ENCODE results near the gene SULT1C2. TPM values are rescaled to one million over a fixed set of nuclear protein-coding genes. Genes with fewer than 3 reads are reported as not detected.

SULT1C2 gene
- total and polyA plus RNA-seq, 2 of the 13 experiments (the other 11 are each of a cell fraction or from before 2014, with no cell fraction given), result 4.0 to 6.2 TPM

DNA sequence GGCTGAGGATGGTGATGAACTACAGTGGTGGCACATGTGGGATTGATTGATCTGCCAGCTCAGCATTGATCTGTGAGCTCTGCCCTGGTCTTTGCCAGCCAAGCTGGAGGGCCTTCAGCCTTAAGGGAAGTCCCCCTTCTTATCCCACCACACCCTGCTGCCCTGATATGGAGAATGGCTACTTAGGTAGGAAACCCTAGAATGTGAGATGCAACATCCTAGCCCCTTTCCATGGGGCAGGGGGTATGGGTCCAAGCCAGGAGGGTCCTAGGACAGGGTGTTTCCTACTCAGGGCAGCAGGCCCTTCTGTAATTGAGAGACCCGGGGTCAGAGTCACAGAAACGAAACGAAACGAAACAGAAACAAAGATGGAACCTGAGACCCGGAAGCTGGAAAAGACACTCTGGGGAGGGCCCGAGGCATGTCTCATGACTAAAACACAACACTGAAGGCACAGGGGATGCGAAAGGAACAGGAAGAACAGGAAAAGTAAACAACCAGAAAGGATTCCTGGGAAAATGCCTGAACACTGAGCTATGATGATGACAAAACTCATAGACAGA is 16.9 kb upstream of the SULT1C2 start (continued):
- peak; percentile 62 for TF ChIP-seq FOXK2 (IDR thresholded peaks at IDR 0.05)
- TF ChIP-seq, protein P1, sequence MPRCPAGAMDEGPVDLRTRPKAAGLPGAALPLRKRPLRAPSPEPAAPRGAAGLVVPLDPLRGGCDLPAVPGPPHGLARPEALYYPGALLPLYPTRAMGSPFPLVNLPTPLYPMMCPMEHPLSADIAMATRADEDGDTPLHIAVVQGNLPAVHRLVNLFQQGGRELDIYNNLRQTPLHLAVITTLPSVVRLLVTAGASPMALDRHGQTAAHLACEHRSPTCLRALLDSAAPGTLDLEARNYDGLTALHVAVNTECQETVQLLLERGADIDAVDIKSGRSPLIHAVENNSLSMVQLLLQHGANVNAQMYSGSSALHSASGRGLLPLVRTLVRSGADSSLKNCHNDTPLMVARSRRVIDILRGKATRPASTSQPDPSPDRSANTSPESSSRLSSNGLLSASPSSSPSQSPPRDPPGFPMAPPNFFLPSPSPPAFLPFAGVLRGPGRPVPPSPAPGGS (CRISPR knock-in tag; IDR thresholded peaks at IDR 0.05), result peak; percentile 62; the same call in 1 of the 2 replicates
- TF ChIP-seq, protein P2, sequence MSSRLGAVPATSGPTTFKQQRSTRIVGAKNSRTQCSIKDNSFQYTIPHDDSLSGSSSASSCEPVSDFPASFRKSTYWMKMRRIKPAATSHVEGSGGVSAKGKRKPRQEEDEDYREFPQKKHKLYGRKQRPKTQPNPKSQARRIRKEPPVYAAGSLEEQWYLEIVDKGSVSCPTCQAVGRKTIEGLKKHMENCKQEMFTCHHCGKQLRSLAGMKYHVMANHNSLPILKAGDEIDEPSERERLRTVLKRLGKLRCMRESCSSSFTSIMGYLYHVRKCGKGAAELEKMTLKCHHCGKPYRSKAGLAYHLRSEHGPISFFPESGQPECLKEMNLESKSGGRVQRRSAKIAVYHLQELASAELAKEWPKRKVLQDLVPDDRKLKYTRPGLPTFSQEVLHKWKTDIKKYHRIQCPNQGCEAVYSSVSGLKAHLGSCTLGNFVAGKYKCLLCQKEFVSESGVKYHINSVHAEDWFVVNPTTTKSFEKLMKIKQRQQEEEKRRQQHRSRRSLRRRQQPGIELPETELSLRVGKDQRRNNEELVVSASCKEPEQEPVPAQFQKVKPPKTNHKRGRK (CRISPR knock-in tag; IDR thresholded peaks at IDR 0.05), result no peak
- TF ChIP-seq POGZ (CRISPR knock-in tag; IDR thresholded peaks at IDR 0.05), result no peak
- no peak for TF ChIP-seq ZNF260 (CRISPR knock-in tag; IDR thresholded peaks at IDR 0.05; ENCODE audit: borderline replicate concordance, low read depth)
- TF ChIP-seq POLR2A (IDR thresholded peaks at IDR 0.05; ENCODE audit: insufficient read depth in 1 of 2, low read depth in 2 of 2, low read length in 2 of 2), result no peak
- TF ChIP-seq EZH2 (conservative IDR thresholded peaks at IDR 0.05; ENCODE audit: low read depth, low read length), result no peak
- no peak for TF ChIP-seq BRD4 (CRISPR knock-in tag; IDR thresholded peaks at IDR 0.05)
- TF ChIP-seq MTA1 (CRISPR knock-in tag; IDR thresholded peaks at IDR 0.05; ENCODE audit: borderline replicate concordance), result no peak
- no peak for TF ChIP-seq CC2D1A (CRISPR knock-in tag; IDR thresholded peaks at IDR 0.05)
- TF ChIP-seq, protein P3, sequence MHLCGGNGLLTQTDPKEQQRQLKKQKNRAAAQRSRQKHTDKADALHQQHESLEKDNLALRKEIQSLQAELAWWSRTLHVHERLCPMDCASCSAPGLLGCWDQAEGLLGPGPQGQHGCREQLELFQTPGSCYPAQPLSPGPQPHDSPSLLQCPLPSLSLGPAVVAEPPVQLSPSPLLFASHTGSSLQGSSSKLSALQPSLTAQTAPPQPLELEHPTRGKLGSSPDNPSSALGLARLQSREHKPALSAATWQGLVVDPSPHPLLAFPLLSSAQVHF (CRISPR knock-in tag; IDR thresholded peaks at IDR 0.05), result no peak
- TF ChIP-seq, protein P4, sequence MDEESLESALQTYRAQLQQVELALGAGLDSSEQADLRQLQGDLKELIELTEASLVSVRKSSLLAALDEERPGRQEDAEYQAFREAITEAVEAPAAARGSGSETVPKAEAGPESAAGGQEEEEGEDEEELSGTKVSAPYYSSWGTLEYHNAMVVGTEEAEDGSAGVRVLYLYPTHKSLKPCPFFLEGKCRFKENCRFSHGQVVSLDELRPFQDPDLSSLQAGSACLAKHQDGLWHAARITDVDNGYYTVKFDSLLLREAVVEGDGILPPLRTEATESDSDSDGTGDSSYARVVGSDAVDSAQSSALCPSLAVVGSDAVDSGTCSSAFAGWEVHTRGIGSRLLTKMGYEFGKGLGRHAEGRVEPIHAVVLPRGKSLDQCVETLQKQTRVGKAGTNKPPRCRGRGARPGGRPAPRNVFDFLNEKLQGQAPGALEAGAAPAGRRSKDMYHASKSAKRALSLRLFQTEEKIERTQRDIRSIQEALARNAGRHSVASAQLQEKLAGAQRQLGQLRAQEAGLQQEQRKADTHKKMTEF (CRISPR knock-in tag; IDR thresholded peaks at IDR 0.05), result no peak
- TF ChIP-seq, protein P5, sequence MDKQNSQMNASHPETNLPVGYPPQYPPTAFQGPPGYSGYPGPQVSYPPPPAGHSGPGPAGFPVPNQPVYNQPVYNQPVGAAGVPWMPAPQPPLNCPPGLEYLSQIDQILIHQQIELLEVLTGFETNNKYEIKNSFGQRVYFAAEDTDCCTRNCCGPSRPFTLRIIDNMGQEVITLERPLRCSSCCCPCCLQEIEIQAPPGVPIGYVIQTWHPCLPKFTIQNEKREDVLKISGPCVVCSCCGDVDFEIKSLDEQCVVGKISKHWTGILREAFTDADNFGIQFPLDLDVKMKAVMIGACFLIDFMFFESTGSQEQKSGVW (CRISPR knock-in tag; IDR thresholded peaks at IDR 0.05; ENCODE audit: borderline replicate concordance), result no peak
- TF ChIP-seq PRMT3 (CRISPR knock-in tag; IDR thresholded peaks at IDR 0.05; ENCODE audit: borderline replicate concordance, low read depth), result no peak
- no peak for TF ChIP-seq ZKSCAN8 (CRISPR knock-in tag; IDR thresholded peaks at IDR 0.05; ENCODE audit: borderline replicate concordance)
- TF ChIP-seq NFIB (CRISPR knock-in tag; IDR thresholded peaks at IDR 0.05; ENCODE audit: borderline replicate concordance), result no peak
- no peak for TF ChIP-seq ZNF607 (CRISPR knock-in tag; IDR thresholded peaks at IDR 0.05; ENCODE audit: borderline replicate concordance)
- TF ChIP-seq, protein P6, sequence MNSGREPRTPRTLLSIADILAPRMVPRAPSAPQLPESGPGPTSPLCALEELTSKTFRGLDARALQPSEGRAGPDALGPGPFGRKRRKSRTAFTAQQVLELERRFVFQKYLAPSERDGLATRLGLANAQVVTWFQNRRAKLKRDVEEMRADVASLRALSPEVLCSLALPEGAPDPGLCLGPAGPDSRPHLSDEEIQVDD (CRISPR knock-in tag; IDR thresholded peaks at IDR 0.05; ENCODE audit: borderline replicate concordance), result no peak
- no peak for TF ChIP-seq NR2F6 (IDR thresholded peaks at IDR 0.05)
- TF ChIP-seq NR2F6 (CRISPR knock-in tag; IDR thresholded peaks at IDR 0.05), result no peak
- no peak for TF ChIP-seq NFE2L1 (CRISPR knock-in tag; IDR thresholded peaks at IDR 0.05; ENCODE audit: borderline replicate concordance)
- no peak for TF ChIP-seq MTA3 (CRISPR knock-in tag; IDR thresholded peaks at IDR 0.05)
- TF ChIP-seq ZNF616 (CRISPR knock-in tag; IDR thresholded peaks at IDR 0.05; ENCODE audit: low read depth), result no peak
- no peak for TF ChIP-seq HES4 (CRISPR knock-in tag; IDR thresholded peaks at IDR 0.05; ENCODE audit: borderline replicate concordance)
- TF ChIP-seq ZNF850 (CRISPR knock-in tag; conservative IDR thresholded peaks at IDR 0.05), result no peak
- TF ChIP-seq ZFYVE20 (CRISPR knock-in tag; IDR thresholded peaks at IDR 0.05; ENCODE audit: borderline replicate concordance, low read depth), result no peak
